CD4-positive, alpha-beta T cell treated with Interleukin-15 for 1 hour (primary cell): ENCODE results near the gene NBEA.
"Not testable (repeated sequence)": the region's sequence is repeated elsewhere in the genome, so short reads cannot be mapped to it uniquely, and the experiment has no call there.

ENCODE experiments used
- DNase-seq: peaks from one replicate; pipeline ENCODE4 v3.0.0-alpha.2; 2020

The NBEA gene

GRCh38 chr13:35408285-35408684 lies 466.2 kb downstream of the NBEA start:
- not testable (repeated sequence) for DNase-seq

GRCh38 chr13:35411059-35411744 lies 469.1 kb downstream of the NBEA start:
- no peak for DNase-seq

- no peak for DNase-seq
These were observed 506.4 kb downstream of the NBEA start for GRCh38 chr13:35448465-35448864.

GRCh38 chr13:35449821-35450220 lies 507.8 kb downstream of the NBEA start:
- DNase-seq = no peak

- DNase-seq = no peak
These were observed 513.0 kb downstream of the NBEA start for GRCh38 chr13:35455022-35455421.

- no peak for DNase-seq
These were observed 515.2 kb downstream of the NBEA start for GRCh38 chr13:35457258-35457657.

GRCh38 chr13:35460061-35460460 lies 518.0 kb downstream of the NBEA start:
- no peak for DNase-seq

- no peak for DNase-seq
These were observed 523.3 kb downstream of the NBEA start for GRCh38 chr13:35465371-35465770.

- DNase-seq = no peak
These were observed 526.1 kb downstream of the NBEA start for GRCh38 chr13:35468195-35468594.

GRCh38 chr13:35469806-35470525 lies 527.9 kb downstream of the NBEA start:
- no peak for DNase-seq

GRCh38 chr13:35470671-35471661 lies 528.9 kb downstream of the NBEA start:
- no peak for DNase-seq

GRCh38 chr13:35471706-35472322 lies 529.7 kb downstream of the NBEA start:
- no peak for DNase-seq

GRCh38 chr13:35472323-35472881 lies 530.3 kb downstream of the NBEA start:
- DNase-seq = no peak

- DNase-seq = no peak
These were observed 531.2 kb downstream of the NBEA start for GRCh38 chr13:35473206-35473775.

GRCh38 chr13:35473802-35474201 lies 531.7 kb downstream of the NBEA start:
- no peak for DNase-seq

GRCh38 chr13:35474496-35475211 lies 532.6 kb downstream of the NBEA start:
- DNase-seq = no peak

- DNase-seq = no peak
These were observed 533.3 kb downstream of the NBEA start for GRCh38 chr13:35475212-35475959.

- no peak for DNase-seq
These were observed 534.2 kb downstream of the NBEA start, which contains the start of gene MAB21L1 for GRCh38 chr13:35475960-35476943. TSS of gene MAB21L1 (minus strand) at chr13:35476689. CDS start at chr13:35476138, 551 bp downstream.

GRCh38 chr13:35477386-35477946 lies 535.4 kb downstream of the NBEA start:
- DNase-seq = no peak
